ENCODE results near the gene CYB5A.

GRCh38 chr18:74229891-74230290 is 61.9 kb downstream of the CYB5A start:
- TF ChIP-seq, protein P1, sequence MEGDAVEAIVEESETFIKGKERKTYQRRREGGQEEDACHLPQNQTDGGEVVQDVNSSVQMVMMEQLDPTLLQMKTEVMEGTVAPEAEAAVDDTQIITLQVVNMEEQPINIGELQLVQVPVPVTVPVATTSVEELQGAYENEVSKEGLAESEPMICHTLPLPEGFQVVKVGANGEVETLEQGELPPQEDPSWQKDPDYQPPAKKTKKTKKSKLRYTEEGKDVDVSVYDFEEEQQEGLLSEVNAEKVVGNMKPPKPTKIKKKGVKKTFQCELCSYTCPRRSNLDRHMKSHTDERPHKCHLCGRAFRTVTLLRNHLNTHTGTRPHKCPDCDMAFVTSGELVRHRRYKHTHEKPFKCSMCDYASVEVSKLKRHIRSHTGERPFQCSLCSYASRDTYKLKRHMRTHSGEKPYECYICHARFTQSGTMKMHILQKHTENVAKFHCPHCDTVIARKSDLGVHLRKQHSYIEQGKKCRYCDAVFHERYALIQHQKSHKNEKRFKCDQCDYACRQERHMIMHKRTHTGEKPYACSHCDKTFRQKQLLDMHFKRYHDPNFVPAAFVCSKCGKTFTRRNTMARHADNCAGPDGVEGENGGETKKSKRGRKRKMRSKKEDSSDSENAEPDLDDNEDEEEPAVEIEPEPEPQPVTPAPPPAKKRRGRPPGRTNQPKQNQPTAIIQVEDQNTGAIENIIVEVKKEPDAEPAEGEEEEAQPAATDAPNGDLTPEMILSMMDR (IDR thresholded peaks at IDR 0.05 in 4 of 5, conservative IDR thresholded peaks at IDR 0.05 in 1 of 5): no peak
- TF ChIP-seq POLR2A (IDR thresholded peaks at IDR 0.05): no peak

Data from gastrocnemius medialis (tissue), 4 donors.